ENCODE measurements around the gene ARHGAP10. TPM values are rescaled to one million over a fixed set of nuclear protein-coding genes. Genes with fewer than 3 reads are reported as not detected.

The ARHGAP10 gene
- total RNA-seq, 1 experiment from 2014 or later: 6.1 TPM

GRCh38 chr4:147975933-147976928, 244.3 kb downstream of the ARHGAP10 start:
- no TSS peak for BruUV-seq (replicated peaks)
- DNase-seq: no peak
- intact Hi-C loops (cut with micrococcal nuclease; ENCODE audit: unreplicated experiment): no loop called here
- Mint-ChIP-seq H3K9me3 (ENCODE audit: low read depth, unreplicated experiment) (no peaks in the 10 kb centered on the region), H3K27ac (ENCODE audit: unreplicated experiment) (no peak overlapping the region), H3K4me1 (ENCODE audit: low read depth, unreplicated experiment) (no peaks in the 10 kb centered on the region), H3K36me3 (ENCODE audit: insufficient read depth, unreplicated experiment) (no peaks in the 10 kb centered on the region), H3K4me3 (ENCODE audit: low read depth, unreplicated experiment) (no peak overlapping the region), H3K27me3 (ENCODE audit: unreplicated experiment) (no peaks in the 10 kb centered on the region)
- TF ChIP-seq CTCF (IDR thresholded peaks at IDR 0.05; ENCODE audit: unreplicated experiment): no peak
- CTCF ChIA-PET: no interaction called here

GRCh38 chr4:147980586-147980985, 248.7 kb downstream of the ARHGAP10 start:
- CTCF ChIA-PET: no interaction called here
- intact Hi-C loops (cut with micrococcal nuclease; ENCODE audit: unreplicated experiment): no loop called here
- H3K27me3 Mint-ChIP-seq (ENCODE audit: unreplicated experiment): no peaks in the 10 kb centered on the region
- DNase-seq: no peak
- H3K9me3 Mint-ChIP-seq (ENCODE audit: low read depth, unreplicated experiment): no peaks in the 10 kb centered on the region
- no peaks in the 10 kb centered on the region for H3K4me1 Mint-ChIP-seq (ENCODE audit: low read depth, unreplicated experiment)
- no peaks in the 10 kb centered on the region for H3K36me3 Mint-ChIP-seq (ENCODE audit: insufficient read depth, unreplicated experiment)
- no TSS peak for BruUV-seq (replicated peaks)
- no peak for TF ChIP-seq CTCF (IDR thresholded peaks at IDR 0.05; ENCODE audit: unreplicated experiment)
- H3K4me3 Mint-ChIP-seq (ENCODE audit: low read depth, unreplicated experiment): no peak overlapping the region
- H3K27ac Mint-ChIP-seq (ENCODE audit: unreplicated experiment): no peak overlapping the region

GRCh38 chr4:147981305-147981704, 249.4 kb downstream of the ARHGAP10 start:
- Mint-ChIP-seq H3K4me3 (ENCODE audit: low read depth, unreplicated experiment) (no peak overlapping the region), H3K4me1 (ENCODE audit: low read depth, unreplicated experiment) (no peaks in the 10 kb centered on the region), H3K27me3 (ENCODE audit: unreplicated experiment) (no peaks in the 10 kb centered on the region), H3K27ac (ENCODE audit: unreplicated experiment) (no peak overlapping the region), H3K36me3 (ENCODE audit: insufficient read depth, unreplicated experiment) (no peaks in the 10 kb centered on the region), H3K9me3 (ENCODE audit: low read depth, unreplicated experiment) (no peaks in the 10 kb centered on the region)
- CTCF ChIA-PET: no interaction called here
- no peak for DNase-seq
- intact Hi-C loops (cut with micrococcal nuclease; ENCODE audit: unreplicated experiment): no loop called here
- BruUV-seq (replicated peaks): no TSS peak
- no peak for TF ChIP-seq CTCF (IDR thresholded peaks at IDR 0.05; ENCODE audit: unreplicated experiment)

- Mint-ChIP-seq H3K4me1 (ENCODE audit: low read depth, unreplicated experiment) (no peaks in the 10 kb centered on the region), H3K27me3 (ENCODE audit: unreplicated experiment) (no peaks in the 10 kb centered on the region), H3K27ac (ENCODE audit: unreplicated experiment) (no peak overlapping the region), H3K36me3 (ENCODE audit: insufficient read depth, unreplicated experiment) (no peaks in the 10 kb centered on the region), H3K4me3 (ENCODE audit: low read depth, unreplicated experiment) (no peak overlapping the region), H3K9me3 (ENCODE audit: low read depth, unreplicated experiment) (no peaks in the 10 kb centered on the region)
- TF ChIP-seq CTCF (IDR thresholded peaks at IDR 0.05; ENCODE audit: unreplicated experiment): no peak
- CTCF ChIA-PET: no interaction called here
- intact Hi-C loops (cut with micrococcal nuclease; ENCODE audit: unreplicated experiment): no loop called here
- peak; percentile 13 for DNase-seq
- no TSS peak for BruUV-seq (replicated peaks)
Observed at GRCh38 chr4:147984065-147984777, 252.3 kb downstream of the ARHGAP10 start.

All from Calu3 (cell line).